AG09319 (cell line): ENCODE data around the gene PTPRD.

Experiments used
- DNase-seq: peaks from one replicate; pipeline ENCODE4 v3.0.0-alpha.2; 2010; ENCODE audit warnings: low read depth; ENCODE audit errors: extremely low read depth
- CTCF ChIP-seq: IDR thresholded peaks from 2 replicates; pipeline ENCODE4 v1.5.1; 2011; ENCODE audit warnings: low read depth, mild to moderate bottlenecking, inconsistent platforms, low read length, moderate library complexity

Gene PTPRD

GRCh38 chr9:8408575-8409190 lies 2204.1 kb downstream of the PTPRD start:
- DNase-seq, result no peak
- no peak for TF ChIP-seq CTCF

- DNase-seq, result no peak
- no peak for TF ChIP-seq CTCF
These were observed 2210.7 kb downstream of the PTPRD start for GRCh38 chr9:8401961-8402705.

GRCh38 chr9:8400378-8400777 lies 2212.4 kb downstream of the PTPRD start:
- no peak for TF ChIP-seq CTCF
- DNase-seq, result no peak

GRCh38 chr9:8395022-8395421 lies 2217.8 kb downstream of the PTPRD start:
- no peak for TF ChIP-seq CTCF
- no peak for DNase-seq

GRCh38 chr9:8394341-8394740 lies 2218.5 kb downstream of the PTPRD start:
- no peak for DNase-seq
- TF ChIP-seq CTCF, result no peak

GRCh38 chr9:8392866-8393265 lies 2219.9 kb downstream of the PTPRD start:
- no peak for DNase-seq
- no peak for TF ChIP-seq CTCF

GRCh38 chr9:8391566-8391965 lies 2221.2 kb downstream of the PTPRD start:
- DNase-seq, result no peak
- TF ChIP-seq CTCF, result no peak
